Measurements from ENCODE around the gene TMEM156.

The TMEM156 gene

DNA sequence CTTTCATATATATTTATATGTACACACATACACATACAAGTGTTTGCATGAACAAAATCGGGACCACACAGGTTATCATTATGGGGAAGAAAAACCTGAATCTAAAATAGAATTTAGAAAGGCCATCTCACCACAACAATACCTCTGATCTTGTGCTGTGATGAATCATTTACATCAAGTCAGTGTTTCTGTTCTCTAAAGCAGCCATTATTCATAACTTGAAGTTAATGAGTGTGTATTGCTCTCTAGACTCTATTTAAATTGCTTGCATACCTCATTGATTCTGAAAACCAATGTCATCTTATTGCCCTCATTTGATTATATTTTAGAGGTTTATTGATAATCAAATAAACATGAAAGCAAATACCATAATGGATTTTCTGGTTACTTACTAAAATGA is 93.0 kb downstream of the TMEM156 start:
- H3K4me3 ChIP-seq (ENCODE audit: control insufficient read depth, low read depth, low read length) = no peak overlapping the region
- TF ChIP-seq, protein P1, sequence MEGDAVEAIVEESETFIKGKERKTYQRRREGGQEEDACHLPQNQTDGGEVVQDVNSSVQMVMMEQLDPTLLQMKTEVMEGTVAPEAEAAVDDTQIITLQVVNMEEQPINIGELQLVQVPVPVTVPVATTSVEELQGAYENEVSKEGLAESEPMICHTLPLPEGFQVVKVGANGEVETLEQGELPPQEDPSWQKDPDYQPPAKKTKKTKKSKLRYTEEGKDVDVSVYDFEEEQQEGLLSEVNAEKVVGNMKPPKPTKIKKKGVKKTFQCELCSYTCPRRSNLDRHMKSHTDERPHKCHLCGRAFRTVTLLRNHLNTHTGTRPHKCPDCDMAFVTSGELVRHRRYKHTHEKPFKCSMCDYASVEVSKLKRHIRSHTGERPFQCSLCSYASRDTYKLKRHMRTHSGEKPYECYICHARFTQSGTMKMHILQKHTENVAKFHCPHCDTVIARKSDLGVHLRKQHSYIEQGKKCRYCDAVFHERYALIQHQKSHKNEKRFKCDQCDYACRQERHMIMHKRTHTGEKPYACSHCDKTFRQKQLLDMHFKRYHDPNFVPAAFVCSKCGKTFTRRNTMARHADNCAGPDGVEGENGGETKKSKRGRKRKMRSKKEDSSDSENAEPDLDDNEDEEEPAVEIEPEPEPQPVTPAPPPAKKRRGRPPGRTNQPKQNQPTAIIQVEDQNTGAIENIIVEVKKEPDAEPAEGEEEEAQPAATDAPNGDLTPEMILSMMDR (IDR thresholded peaks at IDR 0.05; ENCODE audit: control insufficient read depth, insufficient read depth, low read depth, low read length, missing control alignments) = no peak
- DNase-seq (ENCODE audit: low read depth) = no peak

DNA sequence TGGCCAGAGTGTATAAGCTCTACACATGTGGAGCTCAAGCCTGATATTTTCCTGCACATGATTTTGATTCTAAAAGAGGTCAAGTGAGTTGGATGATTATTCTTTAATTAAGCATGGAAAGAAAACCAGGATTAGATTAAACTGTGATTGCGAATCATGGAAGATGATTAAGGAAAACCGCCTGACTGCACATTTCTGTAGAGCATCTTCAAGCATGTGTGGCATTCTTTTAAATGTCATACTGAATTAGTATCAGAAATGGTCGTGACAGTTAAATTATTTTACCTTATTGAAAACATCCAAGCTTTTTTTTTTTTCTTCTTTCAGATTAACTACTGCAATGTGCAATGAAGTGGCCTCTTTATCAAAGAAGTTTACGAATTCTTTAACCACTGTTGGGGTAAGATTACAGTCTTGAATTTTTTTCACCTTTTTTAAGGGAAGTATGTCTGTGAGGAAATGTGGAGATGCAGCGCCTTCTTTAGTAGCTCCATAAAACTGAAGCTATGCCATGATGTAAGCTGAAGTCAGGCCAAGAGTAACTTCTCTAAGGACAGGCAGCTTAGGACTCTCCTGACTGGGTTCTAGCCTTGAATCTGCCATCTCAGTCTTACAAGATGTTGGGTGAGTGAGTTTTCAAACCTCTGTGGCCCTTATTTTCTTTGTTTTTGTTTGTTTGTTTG is 96.7 kb downstream of the TMEM156 start:
- no peak overlapping the region for H3K4me3 ChIP-seq (ENCODE audit: control insufficient read depth, low read depth, low read length)
- peak; percentile 32 for DNase-seq (ENCODE audit: low read depth)
- TF ChIP-seq, protein P1 (IDR thresholded peaks at IDR 0.05; ENCODE audit: control insufficient read depth, insufficient read depth, low read depth, low read length, missing control alignments) = no peak

DNA sequence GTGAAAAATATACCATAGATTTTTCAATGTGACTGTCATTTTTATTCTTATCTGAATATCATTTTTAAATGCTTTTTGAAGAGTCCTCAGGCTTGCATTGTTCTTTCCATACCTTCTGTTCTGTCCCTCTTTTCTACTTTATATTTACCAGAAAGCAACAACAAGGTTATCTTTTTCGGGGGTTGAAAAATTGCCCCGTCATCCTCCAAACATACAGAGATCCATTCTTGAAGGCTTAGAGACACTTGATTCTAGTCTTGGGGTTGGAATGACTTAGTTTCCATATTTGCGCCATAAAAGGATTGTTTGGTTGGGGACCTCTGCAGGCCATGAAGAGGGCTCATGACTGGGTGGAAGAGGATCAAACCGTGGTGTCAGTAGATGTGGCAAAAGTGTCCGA is 101.1 kb downstream of the TMEM156 start:
- TF ChIP-seq, protein P1 (IDR thresholded peaks at IDR 0.05; ENCODE audit: control insufficient read depth, insufficient read depth, low read depth, low read length, missing control alignments) = no peak
- DNase-seq (ENCODE audit: low read depth) = no peak

DNA sequence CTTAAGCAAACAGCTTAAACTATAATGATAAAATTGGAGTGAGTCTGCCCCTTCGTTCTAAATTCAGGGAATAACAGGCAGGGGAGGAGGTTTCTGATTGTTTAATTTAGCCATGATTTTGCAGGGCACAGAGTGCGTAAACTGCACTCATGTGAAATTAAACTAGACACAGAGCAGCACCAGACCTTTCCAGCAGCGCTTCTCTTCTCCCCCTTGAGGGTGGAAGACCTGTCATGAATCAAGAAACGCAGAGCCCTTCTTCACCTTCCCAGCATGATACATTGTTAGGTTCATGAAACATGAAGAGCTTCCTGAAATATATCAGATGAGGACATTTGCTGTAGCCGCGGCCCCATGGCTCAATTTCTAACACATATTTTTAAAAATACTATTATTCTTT is 101.5 kb downstream of the TMEM156 start:
- H3K4me3 ChIP-seq (ENCODE audit: control insufficient read depth, low read depth, low read length) = no peak overlapping the region
- no peak for DNase-seq (ENCODE audit: low read depth)
- TF ChIP-seq, protein P1 (IDR thresholded peaks at IDR 0.05; ENCODE audit: control insufficient read depth, insufficient read depth, low read depth, low read length, missing control alignments) = no peak

More for the DNA sequence above, 101.1 kb downstream of the TMEM156 start:
- no peak overlapping the region for H3K4me3 ChIP-seq (ENCODE audit: control insufficient read depth, low read depth, low read length)

DNA sequence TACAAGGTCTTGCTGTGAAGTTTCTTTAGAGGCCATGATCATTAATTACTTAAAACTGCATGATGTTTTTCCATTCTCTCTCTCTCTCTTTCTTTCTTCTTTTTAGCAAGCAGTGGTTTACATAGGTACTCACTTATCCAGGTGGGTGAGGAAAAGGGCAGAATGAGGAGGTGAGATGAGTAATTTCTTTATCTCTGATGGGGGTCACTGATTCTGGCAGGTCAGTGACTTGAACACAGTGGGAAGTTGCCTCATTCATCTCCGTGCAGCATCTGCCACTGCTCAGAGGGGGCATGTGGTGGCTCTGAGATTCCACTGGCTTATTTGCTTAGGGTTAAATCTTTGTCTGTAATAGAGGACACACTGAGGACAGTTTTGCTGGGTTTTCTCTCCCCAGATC is 102.0 kb downstream of the TMEM156 start:
- no peak for DNase-seq (ENCODE audit: low read depth)
- H3K4me3 ChIP-seq (ENCODE audit: control insufficient read depth, low read depth, low read length) = no peak overlapping the region
- TF ChIP-seq, protein P1 (IDR thresholded peaks at IDR 0.05; ENCODE audit: control insufficient read depth, insufficient read depth, low read depth, low read length, missing control alignments) = no peak

DNA sequence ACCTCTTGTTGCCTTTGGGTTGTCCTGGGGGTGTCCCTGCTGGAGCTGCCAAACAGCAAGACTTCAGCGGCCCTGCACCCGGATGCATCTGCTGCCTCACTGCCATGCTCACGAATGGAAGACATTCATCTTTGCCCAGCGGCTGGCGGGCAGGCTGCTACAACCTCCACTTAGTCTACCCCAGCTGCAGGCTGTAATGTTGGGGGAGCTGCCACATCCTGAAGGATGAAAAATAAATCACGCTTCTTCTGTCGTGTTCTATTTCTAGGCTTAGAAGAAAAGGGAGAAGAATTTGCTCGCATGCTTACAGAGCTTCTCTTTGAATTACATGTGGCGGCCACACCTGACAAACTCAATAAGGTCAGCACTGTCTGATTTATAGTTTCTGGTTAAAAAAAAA is 103.2 kb downstream of the TMEM156 start:
- no peak for DNase-seq (ENCODE audit: low read depth)
- TF ChIP-seq, protein P1 (IDR thresholded peaks at IDR 0.05; ENCODE audit: control insufficient read depth, insufficient read depth, low read depth, low read length, missing control alignments) = no peak

More for the DNA sequence above, 103.2 kb downstream of the TMEM156 start:
- H3K4me3 ChIP-seq (ENCODE audit: control insufficient read depth, low read depth, low read length) = no peak overlapping the region
